HG02981 (cell line): ENCODE results near the gene STARD10.

Experiments used
- ATAC-seq: cut with Tn5 transposase; IDR thresholded peaks from one replicate; pipeline ENCODE4 v1.9.1; 2021; ENCODE audit warnings: mild to moderate bottlenecking, moderate library complexity; ENCODE audit not compliant: unreplicated experiment

The STARD10 gene

GRCh38 chr11:72767203-72768062 is 26.4 kb downstream of the STARD10 start:
- ATAC-seq = no peak

DNA sequence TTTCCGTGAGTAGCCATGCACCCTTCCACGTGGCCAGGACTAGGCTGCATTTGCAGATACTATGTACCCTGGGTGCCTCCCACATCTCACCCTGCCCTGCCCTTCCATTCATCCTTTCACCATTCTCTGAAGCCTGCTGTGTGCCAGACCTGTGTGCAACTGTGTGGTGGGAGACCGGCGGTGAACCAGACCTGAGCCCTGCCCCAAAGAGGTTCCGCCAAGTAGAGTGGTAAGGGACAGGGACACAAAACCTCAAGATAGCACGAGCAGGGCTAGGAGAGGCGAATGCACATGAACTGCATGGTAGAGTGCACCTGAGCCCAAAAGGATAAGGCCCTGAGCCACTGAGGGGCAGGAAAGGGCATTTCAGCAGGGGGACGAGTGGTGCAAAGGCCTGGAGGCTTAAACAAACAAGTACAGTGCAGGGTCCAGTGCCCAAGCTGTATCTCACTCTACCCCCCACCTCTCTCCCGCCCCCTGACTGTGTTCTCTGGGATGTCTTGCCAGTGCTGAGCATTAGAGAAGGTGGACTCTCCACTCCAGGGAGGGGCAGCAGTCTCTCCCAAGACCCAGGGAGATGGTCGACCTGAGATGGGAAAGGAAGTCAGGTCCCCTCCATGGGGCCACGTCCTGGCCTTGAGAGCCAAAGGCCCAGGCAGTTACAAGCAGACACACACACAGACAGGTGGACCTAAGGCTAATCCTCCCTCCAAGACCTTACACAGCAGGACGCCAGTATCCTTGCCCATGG is 27.5 kb downstream of the STARD10 start:
- ATAC-seq = no peak

GRCh38 chr11:72764503-72764902 is 29.3 kb downstream of the STARD10 start:
- ATAC-seq = no peak

DNA sequence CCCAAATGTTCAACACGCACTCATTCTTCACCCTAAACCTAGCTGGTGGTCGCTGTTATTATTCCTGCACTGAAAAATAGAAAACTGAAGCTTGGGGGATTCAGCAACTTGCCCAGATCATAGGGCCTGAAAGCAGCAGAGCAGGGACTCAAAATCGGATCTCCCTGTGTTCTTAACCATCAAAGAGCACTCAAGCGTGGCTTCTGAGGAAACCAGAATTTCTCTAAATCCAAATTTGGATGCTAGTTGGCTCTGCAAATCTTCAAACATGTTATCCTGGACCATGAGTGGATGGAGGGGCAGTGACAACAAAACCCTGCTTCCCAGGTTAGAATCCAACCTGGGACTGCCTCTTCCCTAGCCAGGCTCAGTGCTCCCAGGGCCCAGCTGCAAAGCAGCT is 30.0 kb downstream of the STARD10 start:
- ATAC-seq = no peak

DNA sequence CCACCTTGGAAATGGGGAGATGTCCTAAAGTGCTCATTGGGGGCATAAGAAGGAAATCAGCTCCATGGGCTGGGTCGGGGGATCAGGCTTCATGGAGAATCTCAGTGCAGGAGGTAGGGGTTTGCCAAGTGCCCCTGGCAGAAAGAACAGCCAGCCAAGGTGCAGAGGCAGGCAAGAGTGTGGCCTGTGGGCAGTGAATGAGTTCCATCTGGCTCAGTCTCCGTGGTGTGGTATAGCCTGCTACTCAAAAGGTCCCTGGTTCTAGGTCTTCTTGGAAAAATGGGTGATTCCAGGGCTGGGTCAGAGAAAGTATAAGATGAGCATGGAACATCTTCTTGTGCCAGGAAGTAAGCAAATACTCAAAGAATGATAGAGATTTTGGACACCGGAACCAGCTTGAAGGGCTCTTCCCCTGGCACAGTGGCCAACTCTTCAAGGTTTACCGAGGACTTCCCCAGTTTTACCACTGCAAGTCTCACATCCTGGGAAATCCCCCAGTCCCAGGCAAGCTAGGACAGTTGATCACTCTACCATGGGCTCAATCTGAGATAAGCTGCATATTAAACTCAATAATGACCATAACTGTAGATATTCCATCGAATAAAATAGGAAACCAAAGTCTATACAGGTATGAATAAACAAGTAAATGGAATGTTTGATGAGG is 31.1 kb downstream of the STARD10 start:
- ATAC-seq = peak; percentile 65

GRCh38 chr11:72760539-72761405 is 33.1 kb downstream of the STARD10 start:
- no peak for ATAC-seq

- no peak for ATAC-seq
These were observed 34.3 kb downstream of the STARD10 start for GRCh38 chr11:72759468-72759985.

DNA sequence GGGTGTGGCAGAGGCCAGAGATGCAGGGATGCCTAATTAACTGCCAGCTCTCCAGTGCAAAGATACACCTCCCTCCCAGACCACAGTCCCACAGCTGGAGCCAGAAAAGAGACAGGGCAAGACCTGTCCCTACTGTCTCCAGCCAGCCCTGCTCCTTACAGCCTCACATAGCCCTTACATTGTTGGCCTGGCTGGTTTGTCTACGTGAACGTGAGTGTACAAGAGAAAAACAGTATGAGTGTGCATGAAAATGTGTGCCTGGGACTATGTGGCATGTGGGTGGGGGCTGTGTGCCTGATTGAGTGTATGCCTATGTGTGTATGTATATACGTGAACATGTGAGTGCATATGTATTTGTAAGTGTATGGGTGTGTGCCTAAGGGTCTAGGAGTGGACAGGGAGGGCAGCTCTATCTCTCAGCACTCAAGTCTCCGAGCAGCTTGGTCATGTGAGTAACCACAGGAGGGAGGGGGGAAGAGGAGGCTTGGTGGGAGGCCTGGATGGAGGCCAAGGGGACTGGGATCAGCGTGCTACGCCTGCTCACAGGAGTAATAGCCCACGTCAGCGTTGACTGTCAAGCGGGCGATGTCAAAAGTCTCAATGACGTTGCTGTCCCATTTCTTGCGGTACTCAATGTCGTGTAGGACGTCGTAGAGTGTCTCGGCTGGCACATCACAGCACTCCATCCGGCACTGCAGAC is 35.0 kb downstream of the STARD10 start:
- ATAC-seq = no peak

DNA sequence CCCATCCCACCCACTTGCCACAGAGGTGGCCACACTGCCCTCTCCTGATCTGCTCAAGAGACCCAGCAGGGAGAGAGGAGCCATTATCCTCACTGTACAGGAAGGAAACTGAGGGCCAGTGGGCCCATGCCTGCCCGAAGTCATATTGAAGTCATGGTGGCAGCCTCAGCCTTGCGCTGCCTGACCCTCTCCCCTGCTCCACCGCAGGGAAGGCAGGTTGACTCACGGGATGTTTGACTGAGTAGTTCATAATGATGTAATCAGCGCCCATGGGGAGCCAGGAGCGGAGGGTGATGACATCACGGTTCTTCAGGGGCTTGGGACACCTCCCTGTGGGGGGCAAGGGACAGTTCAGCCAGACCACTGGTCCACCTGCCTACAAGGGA is 35.5 kb downstream of the STARD10 start:
- ATAC-seq = no peak

- ATAC-seq = no peak
These were observed 38.0 kb downstream of the STARD10 start for GRCh38 chr11:72755713-72756285.

GRCh38 chr11:72754544-72755155 is 39.2 kb downstream of the STARD10 start:
- ATAC-seq = no peak

DNA sequence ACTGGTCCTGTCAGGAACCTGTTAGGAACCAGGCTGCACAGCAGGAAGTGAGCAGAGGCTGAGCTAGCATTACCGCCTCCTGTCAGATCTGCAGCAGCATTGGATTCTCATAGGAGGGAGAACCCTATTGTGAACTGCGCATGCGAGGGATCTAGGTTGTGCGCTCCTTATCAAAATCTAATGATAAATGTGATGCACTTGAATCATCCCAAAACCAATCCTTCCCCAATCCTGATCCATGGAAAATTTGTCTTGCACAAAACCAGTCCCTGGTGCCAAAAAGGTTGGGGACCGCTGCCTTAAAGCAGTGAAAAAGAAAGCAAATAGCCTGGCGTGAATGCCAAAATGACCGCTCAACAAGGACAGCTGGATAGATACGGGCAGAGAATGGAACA is 39.7 kb downstream of the STARD10 start:
- no peak for ATAC-seq

- ATAC-seq = no peak
These were observed 40.3 kb downstream of the STARD10 start for GRCh38 chr11:72753341-72754148.

DNA sequence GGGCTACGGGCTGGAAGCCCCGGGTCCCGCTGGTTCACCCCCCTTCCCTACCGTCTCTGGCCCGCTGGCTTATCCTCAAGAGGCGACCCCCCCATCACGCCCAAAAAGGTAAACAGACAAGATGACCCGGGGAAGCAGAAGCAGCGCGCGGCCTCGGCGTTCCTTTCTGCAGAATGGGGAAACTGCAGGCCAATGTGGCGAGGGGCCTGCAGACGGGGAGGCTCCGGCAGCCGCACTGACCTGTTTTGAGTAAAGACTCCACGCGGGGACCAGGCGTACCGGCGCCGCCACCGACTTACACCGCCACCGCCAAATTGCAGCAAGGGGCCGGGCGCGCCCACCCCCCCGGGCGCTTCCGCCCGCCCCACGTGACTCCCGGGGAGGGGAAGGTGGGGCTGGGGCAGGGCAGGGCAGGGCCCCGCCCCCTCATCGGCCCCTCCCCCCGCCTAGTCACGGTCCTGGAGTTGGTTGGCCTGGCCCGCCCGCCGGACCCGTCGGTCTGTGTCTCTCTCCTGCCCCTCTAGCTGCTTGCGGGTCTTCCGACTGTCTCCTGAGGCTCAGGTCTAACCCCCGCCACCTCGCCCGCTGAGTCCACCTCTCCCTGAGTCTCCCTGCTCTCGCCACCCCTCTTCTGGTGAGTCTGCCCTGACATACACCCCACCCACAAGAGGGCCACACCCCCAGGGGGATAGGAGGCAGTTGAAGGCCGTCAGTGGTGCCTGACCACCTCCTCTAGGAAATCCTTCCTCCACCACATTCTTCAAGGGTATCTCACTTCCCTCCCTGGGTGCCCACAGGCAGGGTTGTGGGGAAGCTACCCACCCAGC is 41.5 kb downstream of the STARD10 start, which contains the start of gene ARAP1:
Gene ARAP1, minus strand, starts transcription at position 321 of the 827 bp plus-strand sequence. CDS start 25,280 bp downstream, outside the sequence.
- ATAC-seq = peak; percentile 67

GRCh38 chr11:72751116-72752087 is 42.4 kb downstream of the STARD10 start:
- no peak for ATAC-seq

- ATAC-seq = no peak
These were observed 43.2 kb downstream of the STARD10 start for GRCh38 chr11:72750556-72751115.
